HG03558 (cell line): ENCODE results near the gene DHRS2.

ENCODE experiments used
- ATAC-seq: cut with Tn5 transposase; IDR thresholded peaks from one replicate; pipeline ENCODE4 v1.9.1; 2021; ENCODE audit warnings: moderate number of reproducible peaks; ENCODE audit not compliant: unreplicated experiment; ENCODE audit errors: extremely low read depth

Gene DHRS2

GRCh38 chr14:23610815-23611289 is 25.3 kb upstream of the DHRS2 start:
- ATAC-seq = no peak

GRCh38 chr14:23612354-23612732 is 23.8 kb upstream of the DHRS2 start:
- no peak for ATAC-seq

- ATAC-seq = no peak
These were observed 23.4 kb upstream of the DHRS2 start for GRCh38 chr14:23612802-23613201.

- no peak for ATAC-seq
These were observed 22.7 kb upstream of the DHRS2 start for GRCh38 chr14:23613242-23614070.

- no peak for ATAC-seq
These were observed 21.8 kb upstream of the DHRS2 start for GRCh38 chr14:23614395-23614828.

GRCh38 chr14:23615856-23616255 is 20.3 kb upstream of the DHRS2 start:
- ATAC-seq = no peak

GRCh38 chr14:23617539-23617938 is 18.6 kb upstream of the DHRS2 start:
- ATAC-seq = no peak

GRCh38 chr14:23618415-23618988 is 17.7 kb upstream of the DHRS2 start:
- no peak for ATAC-seq

GRCh38 chr14:23620177-23620702 is 15.9 kb upstream of the DHRS2 start:
- no peak for ATAC-seq

- ATAC-seq = no peak
These were observed 14.8 kb upstream of the DHRS2 start for GRCh38 chr14:23621204-23621931.

GRCh38 chr14:23621932-23622730 is 14.0 kb upstream of the DHRS2 start:
- no peak for ATAC-seq

GRCh38 chr14:23622990-23623389 is 13.2 kb upstream of the DHRS2 start:
- no peak for ATAC-seq

GRCh38 chr14:23623962-23624361 is 12.2 kb upstream of the DHRS2 start:
- no peak for ATAC-seq

GRCh38 chr14:23624830-23625404 is 11.2 kb upstream of the DHRS2 start:
- no peak for ATAC-seq

GRCh38 chr14:23626946-23627345 is 9.2 kb upstream of the DHRS2 start:
- ATAC-seq = no peak

GRCh38 chr14:23627961-23628360 is 8.2 kb upstream of the DHRS2 start:
- ATAC-seq = no peak

GRCh38 chr14:23629204-23629603 is 7.0 kb upstream of the DHRS2 start:
- no peak for ATAC-seq

GRCh38 chr14:23629832-23630396 is 6.2 kb upstream of the DHRS2 start:
- no peak for ATAC-seq

- no peak for ATAC-seq
These were observed 5.5 kb upstream of the DHRS2 start for GRCh38 chr14:23630687-23631086.
